ENCODE results near the gene KIRREL1.

The KIRREL1 gene

DNA sequence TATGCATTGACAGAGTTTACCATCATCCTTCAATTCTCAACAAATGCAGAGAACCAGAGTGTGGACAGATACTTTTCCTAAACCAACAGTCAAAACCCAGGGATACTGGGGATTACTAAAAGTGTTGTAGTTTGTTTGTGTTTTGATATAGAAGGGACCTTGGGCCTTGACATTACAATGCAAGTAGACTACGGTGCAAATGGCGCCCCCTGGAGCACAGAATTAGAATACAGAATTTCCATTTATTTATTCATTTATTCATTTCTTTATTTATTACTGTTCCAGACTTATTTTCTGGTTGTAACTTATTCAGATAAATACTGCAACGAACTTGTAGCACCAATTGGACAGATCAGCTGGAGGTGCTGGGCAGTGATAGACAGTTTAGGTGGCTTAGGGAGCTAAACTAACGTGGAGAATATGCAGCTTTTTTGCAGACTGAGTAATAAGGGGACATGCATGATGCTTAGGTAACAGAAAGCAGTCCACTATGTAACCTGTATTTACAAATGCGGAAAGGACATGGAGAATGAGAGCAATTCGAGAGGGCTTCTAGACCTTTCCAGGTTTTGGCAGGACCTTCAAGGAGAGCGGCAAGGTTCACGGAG is 42.6 kb downstream of the KIRREL1 start:
- peak; percentile 73 for DNase-seq (ENCODE audit: low read depth)

GRCh38 chr1:158037008-158037865 is 43.8 kb downstream of the KIRREL1 start:
- DNase-seq (ENCODE audit: low read depth) = no peak

GRCh38 chr1:158037866-158038359 is 44.5 kb downstream of the KIRREL1 start:
- DNase-seq (ENCODE audit: low read depth) = peak; percentile 91

DNA sequence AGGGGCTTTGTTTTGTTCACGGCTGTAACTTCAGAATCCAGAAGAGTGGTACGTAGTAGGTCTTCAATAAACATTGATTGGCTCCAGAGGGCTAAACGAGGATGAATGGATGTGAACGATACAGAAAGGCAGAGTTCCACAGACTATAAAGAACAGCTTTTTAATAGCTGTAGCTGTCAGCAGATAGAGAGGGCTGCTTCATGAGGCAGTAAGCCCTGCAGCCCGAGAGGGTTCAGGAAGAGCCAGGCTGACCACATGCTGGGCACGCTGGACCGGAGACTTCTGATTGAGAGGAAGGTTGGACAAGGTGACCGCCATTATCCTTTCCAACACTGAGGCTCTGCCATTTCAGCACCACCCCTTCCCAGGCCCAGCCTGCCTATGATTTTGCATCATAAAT is 45.3 kb downstream of the KIRREL1 start:
- no peak for DNase-seq (ENCODE audit: low read depth)

- peak; percentile 45 for DNase-seq (ENCODE audit: low read depth)
Measured at GRCh38 chr1:158039380-158039779, 45.9 kb downstream of the KIRREL1 start.

GRCh38 chr1:158040323-158040722 is 46.9 kb downstream of the KIRREL1 start:
- no peak for DNase-seq (ENCODE audit: low read depth)

GRCh38 chr1:158043232-158043631 is 49.8 kb downstream of the KIRREL1 start:
- no peak for DNase-seq (ENCODE audit: low read depth)

DNA sequence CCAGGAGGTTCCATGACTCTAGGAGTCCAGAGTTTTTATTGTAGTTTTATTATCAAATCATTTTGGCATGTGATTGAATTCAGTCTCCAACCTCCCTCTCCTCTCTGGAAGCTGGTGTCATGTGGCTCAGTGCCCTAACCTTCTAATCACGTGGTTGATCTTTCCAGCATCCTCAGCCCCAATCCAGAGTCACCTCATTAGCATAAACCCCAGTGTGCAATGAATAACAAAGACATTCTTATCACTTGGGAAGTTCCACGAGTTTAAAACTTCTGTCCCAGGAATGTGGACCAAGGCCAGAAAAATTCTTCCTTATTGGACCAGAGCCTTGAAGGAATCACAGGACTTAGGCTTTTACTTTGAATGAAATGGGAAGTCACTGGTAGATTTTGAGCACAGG is 52.2 kb downstream of the KIRREL1 start:
- DNase-seq (ENCODE audit: low read depth) = peak; percentile 49

- no peak for DNase-seq (ENCODE audit: low read depth)
Measured at GRCh38 chr1:158046715-158047510, 53.5 kb downstream of the KIRREL1 start.

DNA sequence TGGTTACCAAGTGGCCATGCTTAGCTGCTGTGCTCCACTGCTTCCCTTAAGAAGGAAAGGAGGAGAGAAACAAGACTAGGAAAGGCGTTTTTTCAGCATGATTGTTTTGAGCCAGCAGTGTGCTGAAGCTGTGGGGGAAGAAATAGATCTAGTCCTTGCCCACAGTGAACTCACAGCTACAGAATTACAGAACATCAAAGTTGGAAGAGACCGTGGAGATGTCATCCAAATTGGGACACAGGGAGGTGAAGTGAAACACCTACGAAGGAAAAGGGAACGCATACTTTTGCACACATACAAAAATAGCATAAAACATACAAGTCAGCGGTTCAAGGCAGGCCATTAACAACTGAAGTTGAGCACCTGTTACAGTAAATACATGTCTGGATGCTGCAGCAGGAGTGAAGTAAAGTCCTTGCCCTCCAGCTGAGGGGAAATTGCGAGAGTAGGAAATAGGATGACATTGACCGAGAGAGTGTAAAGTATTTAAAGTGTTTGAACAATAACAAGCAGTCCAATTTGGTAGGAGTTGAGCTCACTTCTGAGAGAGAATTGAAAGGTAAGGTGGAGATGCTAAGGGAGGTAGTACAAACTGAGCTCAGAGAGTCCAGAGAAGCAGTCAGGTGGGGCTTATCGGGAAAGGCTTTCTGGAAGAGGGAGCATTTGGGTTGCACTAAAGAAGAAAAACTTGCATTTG is 55.1 kb downstream of the KIRREL1 start:
- no peak for DNase-seq (ENCODE audit: low read depth)

GRCh38 chr1:158049853-158050252 is 56.4 kb downstream of the KIRREL1 start:
- DNase-seq (ENCODE audit: low read depth) = no peak

GRCh38 chr1:158053276-158053675 is 59.8 kb downstream of the KIRREL1 start:
- peak; percentile 41 for DNase-seq (ENCODE audit: low read depth)

GRCh38 chr1:158054721-158055120 is 61.3 kb downstream of the KIRREL1 start:
- DNase-seq (ENCODE audit: low read depth) = no peak

- no peak for DNase-seq (ENCODE audit: low read depth)
Measured at GRCh38 chr1:158055854-158056253, 62.4 kb downstream of the KIRREL1 start.

GRCh38 chr1:158056498-158056897 is 63.1 kb downstream of the KIRREL1 start:
- no peak for DNase-seq (ENCODE audit: low read depth)

DNA sequence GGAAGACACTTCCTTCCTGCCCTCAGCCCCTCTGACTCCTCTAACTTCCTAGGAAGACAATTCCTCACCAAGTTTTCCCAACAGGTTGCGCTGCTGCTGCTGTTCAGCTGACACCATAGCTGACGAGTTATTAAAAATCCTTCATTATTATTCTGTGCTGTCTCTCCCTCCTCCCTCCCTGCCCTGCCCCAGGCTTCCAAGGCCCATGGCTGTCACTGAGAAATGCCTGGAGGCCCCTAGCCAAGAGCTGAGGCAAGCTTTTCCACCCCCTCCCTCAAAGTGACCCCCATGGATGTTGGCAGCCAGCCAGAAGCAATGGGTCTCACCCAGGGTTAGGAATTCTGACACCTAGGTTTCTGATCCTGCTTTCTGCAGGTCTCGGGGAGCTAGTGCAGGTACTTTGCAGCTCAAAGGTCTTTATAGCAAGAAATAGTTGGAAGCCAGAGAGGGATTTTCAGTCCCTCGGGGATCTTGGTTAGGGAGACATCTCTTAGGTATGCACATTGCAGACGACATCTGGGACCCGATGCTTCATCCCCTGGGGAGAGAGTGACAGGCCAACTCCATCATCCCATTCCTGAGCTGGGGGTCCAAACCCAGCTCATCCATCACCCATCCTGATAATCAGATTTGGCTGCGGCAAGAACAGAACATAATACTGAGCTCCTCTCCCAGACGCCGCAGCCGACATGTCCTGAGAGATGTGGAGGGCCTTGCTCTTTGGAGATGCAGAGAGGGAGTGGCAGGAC is 65.0 kb downstream of the KIRREL1 start:
- no peak for DNase-seq (ENCODE audit: low read depth)

DNA sequence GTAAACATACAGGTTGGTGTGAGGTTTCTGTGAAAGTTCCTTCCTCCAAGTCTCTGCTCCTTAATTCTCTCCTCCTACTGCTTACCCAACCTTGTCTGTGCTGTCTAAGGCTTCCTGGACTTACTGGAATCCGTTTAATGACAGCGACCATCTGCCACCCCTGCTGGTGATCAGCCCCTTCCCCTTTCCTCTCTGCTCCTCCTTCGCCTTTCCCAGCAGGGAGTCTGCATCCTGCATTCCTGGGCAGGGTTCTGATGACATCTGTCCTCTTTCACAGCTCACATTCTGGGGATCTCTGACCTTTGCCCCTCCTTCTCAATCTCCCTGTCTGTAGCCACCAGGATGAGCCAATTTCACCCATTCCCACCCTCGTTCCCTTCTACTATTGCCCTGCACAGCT is 66.5 kb downstream of the KIRREL1 start:
- no peak for DNase-seq (ENCODE audit: low read depth)

DNA sequence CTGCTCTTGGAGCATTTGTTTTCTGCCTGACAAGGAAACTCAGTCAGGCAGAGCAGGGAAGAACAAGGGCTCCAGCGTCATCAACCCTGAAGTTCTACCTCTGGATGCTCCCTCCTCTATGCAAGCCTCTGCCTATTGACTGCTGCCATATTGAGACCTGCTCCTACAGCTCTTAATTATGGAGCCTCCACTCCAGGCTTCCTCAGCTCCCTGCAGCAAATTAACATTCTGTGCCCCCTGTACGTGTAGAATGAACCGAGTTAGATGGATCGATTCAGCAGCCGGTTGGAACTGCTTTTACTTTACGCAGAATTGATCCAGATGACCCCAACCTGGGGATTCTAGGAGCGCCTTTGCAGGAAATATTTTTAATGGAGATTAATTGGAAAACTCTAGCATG is 68.7 kb downstream of the KIRREL1 start:
- no peak for DNase-seq (ENCODE audit: low read depth)

GRCh38 chr1:158067662-158068061 is 74.2 kb downstream of the KIRREL1 start:
- DNase-seq (ENCODE audit: low read depth) = peak; percentile 68

GRCh38 chr1:158068918-158069317 is 75.5 kb downstream of the KIRREL1 start:
- DNase-seq (ENCODE audit: low read depth) = no peak

DNA sequence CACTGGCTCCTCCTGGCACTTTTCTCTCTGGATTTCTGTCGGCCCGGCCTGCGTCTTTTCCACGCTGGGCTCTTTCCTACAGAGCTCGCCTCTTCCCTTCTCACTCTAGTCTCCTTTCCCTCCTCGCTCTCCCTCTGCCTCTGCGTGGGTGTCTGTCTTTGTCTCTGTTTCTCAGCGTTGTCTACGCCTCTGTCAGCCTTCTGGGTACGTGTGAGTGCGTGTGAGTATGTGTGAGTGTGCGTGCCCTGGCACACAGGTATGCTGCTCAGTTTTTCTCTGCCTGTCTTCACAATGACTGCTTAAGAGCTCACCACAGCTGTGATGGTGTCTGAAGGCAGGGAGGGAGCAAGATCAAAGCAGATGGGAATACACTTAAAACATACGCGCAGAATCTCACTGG is 77.7 kb downstream of the KIRREL1 start:
- no peak for DNase-seq (ENCODE audit: low read depth)

All from ELR (cell line).